Activated CD8-positive, alpha-beta memory T cell treated with anti-CD3 and anti-CD28 coated beads, Interleukin-2, amount 50 U/mL, for 1 hour (primary cell): ENCODE measurements around the gene BAZ2B.

Source experiments
- DNase-seq: peaks from one replicate; pipeline ENCODE4 v3.0.0-alpha.2; 2020; ENCODE audit errors: extremely low read depth

BAZ2B gene

DNA sequence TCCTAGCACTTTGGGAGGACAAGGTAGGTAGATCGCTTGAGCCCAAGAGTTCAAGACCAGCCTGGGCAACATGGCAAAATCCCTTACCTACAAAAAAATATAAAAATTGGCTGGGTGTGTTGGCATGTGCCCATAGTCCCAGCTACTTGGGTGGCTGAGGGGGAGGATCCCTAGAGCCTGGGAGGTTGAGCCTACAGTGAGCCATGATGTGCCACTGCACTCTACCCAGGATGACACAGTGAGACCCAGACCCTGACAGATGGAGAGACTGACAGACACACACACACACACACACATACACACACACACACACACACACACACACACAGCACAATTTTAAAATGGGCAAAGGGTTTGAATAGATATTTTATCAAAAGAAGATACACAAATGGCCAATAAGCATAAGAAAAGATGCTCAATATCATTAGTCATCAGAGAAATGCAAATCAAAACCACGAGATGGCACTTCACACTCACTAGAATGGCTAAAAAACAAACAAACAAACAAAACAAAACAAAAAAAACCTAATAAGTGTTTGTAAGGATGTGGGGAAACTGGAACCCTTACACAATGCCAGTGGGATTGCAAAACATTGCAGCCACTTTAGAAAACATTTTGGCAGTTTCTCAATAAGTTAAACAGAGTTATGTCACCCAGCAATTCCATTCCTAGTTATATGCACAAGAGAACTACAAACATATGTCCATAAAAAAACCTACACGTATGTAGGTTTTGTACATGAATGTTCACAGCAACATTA lies 42.3 kb downstream of the BAZ2B start:
- no peak for DNase-seq

DNA sequence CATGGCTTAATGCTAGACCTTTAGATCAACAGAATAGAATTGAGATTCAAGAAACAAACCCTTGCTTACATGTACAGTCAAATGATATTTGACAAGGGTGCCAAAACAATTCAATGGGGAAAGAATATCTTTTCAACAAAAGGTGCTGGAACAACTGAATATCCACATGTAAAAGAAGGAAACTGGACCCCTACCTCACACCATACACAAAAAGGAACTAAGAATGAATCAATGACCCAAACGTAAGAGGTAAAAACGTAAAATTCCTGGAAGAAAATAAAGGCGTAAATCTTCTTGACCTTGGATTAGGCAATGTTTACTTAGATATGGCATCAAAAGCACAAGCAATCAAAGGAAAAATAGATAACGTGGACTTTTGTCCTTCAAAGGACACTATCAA lies 43.1 kb downstream of the BAZ2B start:
- DNase-seq: no peak

DNA sequence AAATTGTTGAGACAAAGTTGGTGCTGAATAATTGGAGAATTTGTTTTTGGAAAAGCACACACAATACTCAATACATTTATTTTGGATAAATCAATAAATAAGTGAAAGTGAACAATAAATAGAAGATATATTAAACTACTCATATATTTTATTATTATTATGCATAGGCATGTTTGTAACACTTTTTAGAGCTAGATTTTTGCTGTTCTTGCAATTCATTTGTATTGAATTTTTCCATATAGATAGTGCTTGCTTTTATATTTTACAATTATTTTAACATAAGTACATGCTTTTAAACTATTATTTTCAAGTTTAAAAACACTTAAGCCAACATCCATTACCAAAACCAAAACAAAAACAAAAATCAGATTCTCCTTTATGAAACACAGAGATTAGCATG lies 43.9 kb downstream of the BAZ2B start:
- no peak for DNase-seq

DNA sequence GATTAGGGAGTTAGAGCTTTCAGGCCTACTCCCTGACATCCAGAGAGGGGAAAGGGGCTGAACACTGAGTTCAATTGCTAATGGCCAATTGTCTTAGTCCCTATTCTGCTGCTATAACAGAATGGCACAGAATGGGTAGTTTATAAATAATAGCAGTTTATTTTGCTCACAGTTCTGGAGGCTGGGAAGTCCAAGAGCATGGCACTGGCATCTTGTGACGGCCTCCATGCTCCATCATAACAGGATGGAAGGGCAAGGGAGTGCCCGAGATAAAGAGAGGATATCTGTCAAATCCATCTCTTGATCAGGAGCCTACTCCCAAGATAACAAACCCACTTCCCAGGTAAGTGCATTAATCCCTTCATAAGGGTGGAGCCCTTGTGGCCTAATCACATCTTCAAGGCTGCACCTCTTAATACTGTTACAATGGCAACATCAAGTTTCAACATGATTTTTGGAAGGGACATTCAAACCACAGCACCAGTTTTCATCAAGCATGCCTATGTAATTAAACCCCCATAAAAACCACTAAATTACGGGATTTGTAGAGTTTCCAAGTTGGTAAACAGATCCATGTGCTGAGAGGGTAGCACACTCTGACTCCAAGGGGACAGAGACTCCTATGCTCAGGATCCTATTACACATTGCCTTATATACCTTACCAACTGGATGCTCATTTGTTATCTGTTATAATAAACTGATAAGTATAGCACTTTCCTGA lies 44.6 kb downstream of the BAZ2B start:
- DNase-seq: no peak

DNA sequence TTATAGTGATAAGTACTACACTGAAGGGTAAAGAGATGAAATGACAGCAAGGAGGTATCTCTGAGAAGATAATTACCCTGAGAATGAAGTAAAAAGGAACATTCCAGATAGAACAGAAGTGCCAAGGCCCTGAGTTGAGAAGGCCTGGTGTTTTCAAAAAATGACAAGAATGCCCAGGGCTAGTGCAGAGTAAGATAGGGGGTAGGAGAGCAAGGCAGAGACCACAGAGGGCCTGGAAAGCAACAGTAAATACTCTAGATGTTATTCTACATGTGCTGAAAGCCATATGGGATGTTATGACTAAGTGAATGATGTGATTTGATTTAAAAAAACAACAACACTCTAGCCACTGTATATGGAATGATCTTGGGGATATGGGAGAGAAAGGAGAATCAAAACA lies 52.3 kb downstream of the BAZ2B start:
- DNase-seq: no peak

DNA sequence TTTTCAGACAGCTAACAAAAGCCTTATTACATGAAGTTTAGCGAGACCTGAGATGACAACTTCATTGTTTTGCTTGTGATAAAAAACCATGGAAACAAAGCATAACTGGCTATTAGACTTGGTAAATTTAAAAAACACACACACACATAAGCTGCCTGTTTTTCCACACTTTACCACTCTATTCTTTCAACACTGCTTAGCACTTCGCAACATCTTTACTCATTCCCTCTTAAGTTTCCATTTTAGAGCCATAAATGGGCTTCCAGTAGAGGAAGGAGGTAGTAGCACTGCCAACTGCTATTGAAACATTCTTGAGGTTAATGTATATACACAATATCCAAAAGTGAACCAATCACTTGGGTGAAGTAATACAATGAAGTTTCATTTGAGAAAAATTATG lies 54.1 kb downstream of the BAZ2B start:
- no peak for DNase-seq

DNA sequence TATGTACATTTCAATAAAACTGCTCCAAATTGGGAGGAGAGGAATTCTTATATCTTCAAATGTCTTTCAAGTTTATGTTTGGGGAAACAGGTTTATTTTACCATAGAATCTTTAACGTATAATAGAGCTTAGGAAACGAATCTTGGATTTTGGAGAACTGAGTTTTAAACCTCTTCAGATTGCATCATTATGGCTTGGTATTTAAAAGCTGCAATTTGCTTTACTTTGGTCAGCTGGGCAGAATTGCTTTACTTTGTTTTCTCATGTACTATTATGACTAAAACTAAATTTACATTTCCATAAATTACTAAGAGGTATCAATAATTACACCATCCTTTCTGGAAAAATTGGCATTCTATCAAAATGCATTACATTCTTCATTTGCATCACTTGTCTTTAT lies 54.6 kb downstream of the BAZ2B start:
- no peak for DNase-seq

DNA sequence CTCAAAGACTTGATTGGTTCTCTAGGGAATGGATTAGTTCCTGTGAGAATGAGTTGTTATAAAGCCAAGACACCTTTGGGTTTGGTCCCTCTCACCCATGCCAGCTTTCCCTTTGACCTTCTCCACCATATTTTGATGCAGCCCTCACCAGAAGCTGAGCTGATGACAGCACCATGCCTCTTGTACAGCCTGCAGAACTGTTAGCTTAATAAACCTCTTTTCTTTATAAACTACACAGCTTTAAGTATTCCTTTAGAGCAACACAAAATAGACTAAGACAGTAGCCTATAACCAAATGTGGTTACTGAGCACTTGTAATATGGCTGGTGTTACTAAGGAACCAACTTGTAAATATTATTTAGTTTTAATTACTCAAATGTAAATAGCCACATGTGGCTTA lies 55.1 kb downstream of the BAZ2B start:
- no peak for DNase-seq

DNA sequence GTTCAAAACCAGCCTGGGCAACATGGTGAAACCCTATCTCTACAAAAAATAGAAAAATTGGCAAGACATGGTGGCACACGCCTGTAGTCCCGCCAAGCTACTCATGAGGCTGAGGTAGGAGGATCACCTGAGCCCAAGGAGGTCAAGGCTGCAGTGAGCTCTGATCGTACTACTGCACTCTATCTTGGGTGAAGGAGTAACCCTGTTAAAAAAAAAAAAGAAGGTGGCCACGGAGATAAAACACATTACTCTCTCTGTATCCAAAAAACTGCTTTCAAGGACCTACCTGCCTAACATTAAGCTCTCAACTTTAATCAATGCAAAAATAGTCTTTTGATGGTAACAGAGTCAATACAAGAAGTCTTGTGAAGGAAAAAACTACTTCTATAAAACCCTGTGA lies 57.3 kb downstream of the BAZ2B start:
- no peak for DNase-seq

DNA sequence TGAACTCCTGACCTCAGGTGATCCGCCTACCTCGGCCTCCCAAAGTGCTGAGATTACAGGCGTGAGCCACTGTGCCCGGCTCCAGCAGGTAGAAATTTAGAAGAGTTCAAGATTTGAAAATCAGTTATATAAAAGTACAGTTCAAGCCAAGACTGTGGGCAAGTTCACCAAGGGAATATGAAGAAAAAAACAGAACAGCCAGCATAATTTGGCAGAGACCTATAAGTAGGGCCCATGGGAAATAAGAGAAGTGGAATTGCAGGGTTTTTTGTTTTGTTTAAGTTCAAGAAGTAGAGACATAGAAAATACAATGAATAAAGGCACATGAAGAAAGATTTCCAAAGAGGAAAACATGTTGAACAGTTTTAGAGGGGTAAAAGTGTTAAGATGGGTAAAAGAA lies 57.9 kb downstream of the BAZ2B start:
- no peak for DNase-seq

DNA sequence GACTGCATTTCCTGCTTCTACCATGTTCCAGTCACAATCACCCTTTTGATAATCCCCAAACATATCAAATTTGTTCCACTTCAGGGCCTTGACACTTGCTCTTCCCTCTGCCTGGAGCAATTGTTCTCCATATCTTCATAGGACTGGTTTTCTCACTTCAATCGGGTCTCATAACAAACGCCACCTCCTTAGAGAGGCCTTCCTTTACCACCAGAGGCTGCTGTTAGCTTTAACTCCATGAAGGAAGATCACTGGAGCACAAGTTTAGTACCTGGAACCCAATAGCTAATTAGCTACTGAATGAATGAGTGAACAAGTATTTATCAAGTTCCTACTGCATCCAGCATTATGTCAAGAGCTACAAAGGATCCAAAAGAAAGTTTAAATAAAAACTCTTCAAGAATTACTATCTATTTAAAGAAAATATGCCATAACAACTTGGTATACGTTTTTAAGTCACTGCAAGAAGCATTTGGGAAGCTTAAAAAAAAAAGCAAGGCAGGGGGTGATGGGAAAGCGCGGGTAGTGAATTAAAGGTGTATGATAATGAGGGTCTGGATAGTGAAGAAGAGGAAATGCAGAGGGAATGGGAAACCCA lies 58.8 kb downstream of the BAZ2B start:
- DNase-seq: no peak

DNA sequence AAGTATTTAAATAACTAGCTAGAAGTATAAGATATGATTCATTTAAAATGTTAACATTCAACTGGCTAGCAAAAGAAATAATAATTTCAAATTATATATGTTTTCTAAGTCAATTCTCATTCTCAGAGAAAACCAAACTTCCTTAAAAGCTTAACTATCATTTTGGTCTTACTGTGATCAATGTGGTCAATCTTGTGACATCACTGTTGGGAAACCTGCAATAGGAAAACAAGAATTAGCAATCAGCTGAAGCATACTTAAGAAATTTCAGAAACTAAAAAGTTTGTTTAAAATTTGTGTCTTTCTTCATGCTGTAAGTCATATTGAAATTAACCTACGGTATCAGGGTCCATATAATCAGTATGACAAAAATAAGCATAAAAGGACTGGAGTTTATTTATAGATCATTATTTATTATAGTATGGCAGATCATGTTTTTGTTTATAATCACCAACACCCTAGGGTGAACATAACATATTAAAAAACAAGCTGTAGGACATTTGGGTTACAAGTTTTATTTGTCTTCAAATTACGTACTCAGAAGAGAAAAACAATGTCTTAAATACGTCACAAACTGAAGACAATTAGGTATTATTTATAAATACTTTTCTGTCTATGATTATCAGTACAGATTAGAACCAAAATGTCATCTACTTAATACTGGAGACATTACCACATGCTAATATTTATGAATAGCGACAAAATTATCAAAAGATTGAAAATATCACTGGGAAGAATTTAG lies 60.5 kb downstream of the BAZ2B start:
- DNase-seq: no peak

DNA sequence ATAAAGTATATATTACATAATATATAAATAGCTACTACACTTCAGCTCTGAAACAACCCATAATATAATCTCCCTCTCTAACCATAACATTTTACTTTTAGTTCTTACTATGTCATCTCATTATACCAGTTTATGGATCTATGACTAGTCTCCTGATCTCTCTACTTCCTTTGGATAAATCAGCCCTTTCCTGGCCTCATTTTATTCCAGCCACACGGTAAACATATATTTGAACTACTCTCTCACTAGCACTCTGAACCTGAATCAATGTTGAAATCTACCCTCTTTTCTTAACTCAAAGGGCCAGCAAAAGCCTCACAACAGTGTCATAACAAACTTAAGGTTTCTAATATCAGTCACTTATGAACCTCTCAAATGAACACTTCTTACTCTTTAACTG lies 62.6 kb downstream of the BAZ2B start:
- no peak for DNase-seq

DNA sequence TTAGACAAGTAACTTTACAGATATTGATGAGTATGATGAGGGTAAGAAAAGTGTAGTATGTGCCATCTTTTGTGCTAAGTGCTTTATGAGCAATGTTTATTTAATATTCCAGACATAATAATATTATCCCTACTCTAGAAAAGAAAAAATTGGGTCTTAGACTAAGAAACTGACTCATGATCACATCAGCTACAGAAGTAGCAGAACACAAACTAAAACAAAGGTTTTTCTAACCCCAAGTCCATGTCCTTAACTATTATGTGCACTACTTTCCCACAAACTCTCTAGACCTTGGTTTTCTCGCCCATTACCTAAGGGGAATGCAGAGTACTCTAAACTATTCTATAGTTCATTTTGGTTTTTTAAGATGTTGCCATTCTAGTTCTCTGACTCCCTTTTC lies 64.5 kb downstream of the BAZ2B start:
- no peak for DNase-seq

DNA sequence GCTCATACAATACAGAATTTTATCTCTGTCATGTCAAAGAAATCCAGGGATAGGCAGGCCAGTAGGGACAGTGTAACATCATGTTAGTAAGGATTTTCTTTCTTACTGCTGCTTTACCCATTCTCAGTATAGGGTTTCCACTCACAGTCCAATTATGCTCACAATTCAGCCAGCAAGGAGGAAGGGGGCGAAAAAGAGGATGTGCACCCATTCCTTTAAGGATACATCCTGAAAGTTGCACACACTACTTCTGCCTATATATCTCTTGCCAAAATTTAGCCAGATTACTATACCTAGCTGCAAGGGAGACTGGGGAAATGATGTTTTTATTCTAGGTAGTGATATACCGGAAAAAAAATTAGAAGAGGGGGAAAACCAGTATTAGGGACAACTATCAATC lies 66.1 kb downstream of the BAZ2B start:
- no peak for DNase-seq

DNA sequence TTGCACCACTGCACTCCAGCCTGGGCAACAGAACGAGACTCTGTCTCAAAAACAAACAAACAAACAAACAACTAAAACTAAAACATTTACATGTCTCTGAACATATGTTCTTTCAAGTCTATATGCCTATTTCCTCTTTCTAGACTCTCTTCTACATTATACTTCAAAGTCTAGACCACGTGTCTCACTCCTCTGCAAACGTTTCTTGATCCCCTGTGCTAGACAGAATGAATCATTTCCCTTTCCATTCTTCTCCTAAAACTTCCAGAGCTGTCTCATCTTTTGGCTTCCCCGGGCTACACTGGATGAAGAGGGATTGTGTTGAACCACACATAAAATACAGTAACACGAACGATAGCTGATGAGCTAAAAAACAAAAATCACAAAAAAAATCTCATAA lies 67.1 kb downstream of the BAZ2B start:
- DNase-seq: no peak

DNA sequence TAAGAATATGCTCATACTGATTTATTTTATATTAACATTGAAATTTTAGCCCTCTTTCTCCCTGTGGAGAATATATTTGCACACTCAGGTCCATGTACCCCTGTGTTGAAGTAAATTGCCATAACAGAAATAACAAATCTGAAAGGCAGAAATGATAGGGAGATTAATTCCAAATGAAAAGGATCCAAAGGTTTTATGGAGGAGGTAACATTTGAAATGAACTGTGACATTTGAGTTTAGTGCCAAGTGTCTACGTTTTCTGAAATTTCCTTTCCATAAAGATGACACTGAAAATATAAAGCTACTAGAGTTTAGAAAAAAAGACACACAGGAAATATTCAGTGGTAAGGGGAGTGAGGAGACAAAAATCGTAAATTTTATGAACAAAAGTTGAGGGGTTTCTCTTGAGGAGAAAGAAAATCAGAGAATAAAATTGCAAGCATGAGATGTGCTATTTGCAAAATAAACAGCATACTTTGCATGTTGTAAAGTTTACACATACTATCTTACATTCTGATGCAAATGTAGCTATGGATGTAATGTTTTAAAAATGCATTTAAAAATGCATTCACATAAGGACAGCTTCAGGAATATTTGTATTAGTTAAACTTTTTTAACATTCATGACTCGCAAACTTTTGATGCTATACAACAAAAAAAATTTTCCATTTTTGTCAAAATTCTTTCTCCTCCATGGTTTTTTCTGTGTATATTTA lies 69.5 kb downstream of the BAZ2B start:
- DNase-seq: no peak

DNA sequence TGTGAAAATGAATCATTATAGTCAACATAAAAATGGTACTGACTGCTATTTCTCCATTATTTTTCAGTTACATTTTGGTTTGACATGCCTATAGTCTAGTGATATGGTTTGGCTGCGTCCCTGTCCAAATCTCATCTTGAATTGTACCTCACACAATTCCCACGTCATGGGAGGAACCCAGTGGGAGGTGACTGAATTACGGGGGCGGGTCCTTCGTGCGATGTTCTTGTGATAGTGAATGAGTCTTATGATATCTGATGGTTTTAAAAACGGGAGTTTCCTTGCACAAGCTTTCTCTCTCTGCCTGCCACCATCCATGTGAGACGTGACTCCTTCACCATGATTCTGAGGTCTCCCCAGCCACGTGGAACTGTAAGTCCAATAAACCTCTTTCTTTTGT lies 70.3 kb downstream of the BAZ2B start:
- DNase-seq: no peak

DNA sequence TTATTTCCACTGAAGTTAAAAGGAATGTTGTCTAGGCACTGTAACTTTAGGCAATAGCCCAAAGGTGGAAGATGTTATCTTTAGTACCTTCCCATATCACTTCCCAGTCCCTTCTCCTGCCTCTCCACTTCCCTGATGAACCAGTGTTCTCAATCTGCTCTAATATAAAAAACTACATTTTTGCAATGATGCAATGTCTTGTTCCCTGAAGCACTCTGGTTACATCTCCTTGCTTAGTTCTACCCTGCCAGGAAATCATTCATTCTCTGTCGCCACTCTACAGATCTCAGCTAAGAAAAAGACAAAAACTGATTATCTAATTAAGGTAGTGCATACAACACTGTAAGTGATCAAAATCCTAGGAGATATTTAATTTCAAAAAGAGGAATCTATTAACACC lies 71.3 kb downstream of the BAZ2B start:
- DNase-seq: no peak

DNA sequence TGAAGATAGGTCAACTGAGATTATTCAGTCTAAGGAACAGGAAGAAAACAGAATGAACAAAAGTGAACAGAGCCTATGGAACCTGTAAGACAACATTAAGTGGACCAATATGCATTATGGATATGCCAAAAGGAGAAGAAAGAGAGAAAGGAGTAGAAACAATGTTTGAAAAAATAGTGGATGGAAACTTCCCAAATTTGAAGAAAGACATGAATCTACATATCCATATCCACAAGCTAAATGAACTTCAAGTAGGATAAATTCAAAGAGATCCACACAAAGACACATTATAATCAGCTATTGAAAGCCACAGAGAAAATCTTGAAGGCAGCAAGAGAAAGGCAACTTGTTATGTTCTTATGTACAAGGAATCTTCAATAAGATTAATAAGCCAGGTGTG lies 74.2 kb downstream of the BAZ2B start:
- no peak for DNase-seq

DNA sequence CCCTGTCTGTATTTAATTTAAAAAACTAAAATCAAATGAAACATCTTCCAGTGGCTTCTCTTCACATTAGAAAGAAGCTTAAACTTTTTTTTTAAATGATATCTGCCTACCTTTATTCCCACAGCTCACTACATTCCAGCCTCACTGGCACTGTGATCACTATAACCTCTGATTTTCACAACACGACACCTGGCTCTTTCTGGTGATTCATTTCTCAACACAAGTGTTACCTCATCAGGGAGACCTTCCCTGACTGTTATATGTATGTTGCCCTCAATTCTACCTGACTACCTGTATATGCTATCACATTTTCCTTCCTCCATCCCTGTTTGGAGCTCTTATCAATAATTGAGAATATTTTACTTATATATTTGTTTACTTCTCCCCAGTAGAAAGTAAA lies 76.6 kb downstream of the BAZ2B start:
- DNase-seq: no peak

DNA sequence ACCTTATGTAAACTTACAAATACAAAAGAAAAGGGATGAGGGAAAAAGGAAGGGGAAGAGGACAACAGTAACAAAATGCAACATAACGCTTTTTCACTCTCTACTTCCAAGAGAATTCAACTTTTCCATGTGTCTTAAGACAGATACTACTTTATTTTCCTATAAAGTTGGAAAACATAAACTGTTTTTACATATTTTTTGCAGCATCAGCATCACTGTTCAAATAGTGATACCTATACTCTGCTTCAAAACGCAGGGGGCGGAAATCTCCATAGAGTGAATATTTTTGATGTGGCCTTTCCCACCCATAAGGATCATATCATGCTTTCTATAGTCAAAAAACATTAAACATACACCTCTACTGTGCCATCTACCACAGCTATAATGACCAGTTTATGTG lies 77.5 kb downstream of the BAZ2B start:
- no peak for DNase-seq
